NCI-H2196 treated with DMSO at 0.1 percent for 48 hours (cell line): ENCODE data around the gene RANBP10.
"Not testable (repeated sequence)": the region's sequence is repeated elsewhere in the genome, so short reads cannot be mapped to it uniquely, and the experiment has no call there.

ENCODE experiments used
- DNase-seq: peaks from one replicate; lab custom pipeline; 2025; ENCODE audit not compliant: unreplicated experiment; lab: John Stamatoyannopoulos, UW

Gene RANBP10

DNA sequence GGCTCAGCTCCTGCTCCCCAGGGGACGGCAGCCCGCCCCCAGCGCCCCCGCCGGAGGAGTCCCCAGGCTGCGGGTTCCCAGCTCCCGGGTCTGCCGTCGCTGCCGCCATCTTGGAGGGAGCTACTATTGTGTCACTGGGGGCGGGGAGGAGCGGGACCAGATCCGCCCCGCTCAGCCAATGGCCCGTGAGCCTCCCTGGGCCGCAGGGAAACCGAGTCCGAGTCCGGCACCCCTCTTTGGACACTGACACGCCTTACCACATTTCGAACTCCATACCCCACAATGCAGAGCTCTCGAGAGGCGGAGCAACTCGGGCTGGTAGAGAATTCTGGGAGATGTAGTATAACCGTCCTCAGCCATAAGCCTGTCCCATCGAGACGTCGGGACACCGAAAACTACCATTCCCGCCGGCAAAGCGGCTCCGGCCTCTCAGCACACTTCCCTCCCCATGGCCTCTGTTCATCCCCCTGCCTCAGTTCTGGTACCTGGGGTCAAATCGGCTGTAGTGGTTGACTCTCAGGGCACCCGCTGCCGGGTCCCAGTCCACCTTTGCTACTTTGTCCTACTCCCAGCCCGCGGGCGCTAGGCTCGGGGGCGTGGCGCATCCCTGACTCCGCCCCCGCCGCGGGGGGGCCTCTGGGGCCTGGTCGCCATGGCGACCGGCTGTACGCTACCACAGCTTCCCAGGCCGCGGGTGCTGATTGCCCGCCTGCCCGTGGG is at the start of gene RANBP10, which contains the start of gene TSNAXIP1:
Gene RANBP10 (minus strand): TSS at position 133 of the 720 bp plus-strand sequence. CDS start 24 bp downstream, at position 109.
Gene TSNAXIP1 (plus strand): TSS at position 462 of the 720 bp plus-strand sequence. CDS start 261 bp downstream, outside the sequence.
- peak; percentile 88 for DNase-seq

DNA sequence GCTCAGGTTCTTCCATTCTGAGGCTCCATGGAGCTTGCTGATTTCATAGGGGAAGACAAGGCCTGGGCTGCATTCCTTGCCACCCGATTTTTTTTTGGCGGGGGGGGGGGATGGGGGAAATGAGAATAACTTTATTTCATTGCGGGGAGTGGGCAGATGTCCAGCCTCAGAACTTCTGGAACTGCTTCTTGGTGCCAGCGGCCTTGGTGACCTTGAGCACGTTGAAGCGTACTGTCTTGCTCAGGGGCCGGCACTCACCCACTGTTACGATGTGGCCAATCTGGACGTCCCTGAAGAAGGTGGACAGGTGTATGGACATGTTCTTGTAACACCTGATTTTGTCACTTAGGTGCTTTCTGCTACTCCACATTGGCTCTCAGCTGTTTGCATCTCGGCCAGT is 49.4 kb upstream of the RANBP10 start:
- no peak for DNase-seq

DNA sequence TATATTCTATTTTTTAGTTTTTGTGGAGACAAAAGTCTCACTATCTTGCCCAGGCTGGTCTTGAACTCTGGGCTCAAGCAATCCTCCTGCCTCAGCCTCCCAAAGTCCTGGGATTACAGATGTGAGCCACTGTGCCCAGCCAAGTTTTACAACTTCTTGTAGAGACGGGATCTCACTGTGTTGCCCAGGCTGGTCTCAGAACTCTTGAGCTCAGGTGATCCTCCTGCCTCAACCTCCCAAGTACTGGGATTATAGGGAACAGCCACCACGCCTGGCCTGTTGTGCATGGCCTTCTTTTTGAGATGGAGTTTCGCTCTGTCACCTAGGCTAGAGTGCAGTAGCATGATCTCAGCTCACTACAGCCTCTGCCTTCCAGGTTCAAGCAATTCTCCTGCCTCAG is 47.3 kb upstream of the RANBP10 start:
- DNase-seq: no peak

DNA sequence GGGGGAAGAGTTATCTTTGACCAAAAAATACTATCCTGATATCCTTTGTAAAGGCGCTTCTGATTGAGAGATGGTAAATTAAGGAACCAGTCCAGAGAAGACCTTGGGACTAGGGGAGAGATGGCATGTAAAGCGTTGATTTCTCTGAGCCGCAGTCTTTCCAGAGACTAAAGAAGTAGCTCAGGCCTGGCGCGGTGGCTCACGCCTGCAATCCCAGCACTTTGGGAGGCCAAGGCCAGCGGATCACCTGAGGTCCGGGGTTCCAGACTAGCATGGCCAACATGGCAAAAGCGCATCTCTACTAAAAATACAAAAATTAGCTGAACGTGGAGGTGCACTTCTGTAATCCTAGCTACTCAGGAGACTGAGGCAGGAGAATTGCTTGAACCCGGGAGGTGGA is 41.8 kb upstream of the RANBP10 start:
- no peak for DNase-seq

DNA sequence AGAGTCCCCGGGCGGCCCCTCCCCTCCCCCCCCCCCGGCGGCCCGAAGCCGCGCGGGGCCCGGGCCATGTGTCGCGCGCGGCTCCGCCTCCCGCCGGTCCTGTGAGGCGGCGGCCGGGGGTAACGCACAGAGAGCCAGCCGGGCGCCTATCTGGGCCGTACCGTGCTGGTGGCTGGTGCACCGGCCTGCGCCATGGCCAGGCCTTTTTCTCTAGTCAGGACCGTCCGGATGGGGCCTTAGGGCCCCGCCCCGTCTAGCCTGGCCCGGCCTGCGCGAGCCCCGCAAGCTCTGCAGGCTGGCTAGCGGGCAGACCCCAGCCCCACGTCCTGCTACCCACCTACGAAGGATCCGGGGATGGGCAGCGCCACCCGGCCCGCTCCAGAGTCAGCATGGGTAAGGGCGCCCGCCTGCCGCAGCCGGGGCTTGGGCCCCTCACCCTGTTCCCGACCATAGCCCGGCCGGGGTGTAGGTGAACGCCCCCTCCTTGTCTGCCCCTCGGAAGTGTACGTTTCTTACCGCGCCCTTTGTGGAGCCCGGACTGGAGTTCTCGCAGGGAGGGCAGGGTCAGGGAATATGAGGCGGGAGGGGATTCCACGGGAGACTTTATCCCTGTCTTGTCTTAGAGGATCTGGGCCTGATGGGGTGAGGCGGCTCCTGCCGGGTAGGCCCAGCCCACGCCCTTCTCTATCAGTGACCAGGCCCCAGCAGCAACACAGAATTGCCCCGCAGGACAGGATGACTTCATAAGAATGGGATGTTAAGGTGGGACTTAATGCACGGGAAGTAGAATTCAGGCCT is 40.9 kb upstream of the RANBP10 start, which contains the start of gene CENPT:
Gene CENPT (minus strand): TSS at position 630 of the 798 bp plus-strand sequence. CDS start 13,834 bp downstream, outside the sequence.
- no peak for DNase-seq

DNA sequence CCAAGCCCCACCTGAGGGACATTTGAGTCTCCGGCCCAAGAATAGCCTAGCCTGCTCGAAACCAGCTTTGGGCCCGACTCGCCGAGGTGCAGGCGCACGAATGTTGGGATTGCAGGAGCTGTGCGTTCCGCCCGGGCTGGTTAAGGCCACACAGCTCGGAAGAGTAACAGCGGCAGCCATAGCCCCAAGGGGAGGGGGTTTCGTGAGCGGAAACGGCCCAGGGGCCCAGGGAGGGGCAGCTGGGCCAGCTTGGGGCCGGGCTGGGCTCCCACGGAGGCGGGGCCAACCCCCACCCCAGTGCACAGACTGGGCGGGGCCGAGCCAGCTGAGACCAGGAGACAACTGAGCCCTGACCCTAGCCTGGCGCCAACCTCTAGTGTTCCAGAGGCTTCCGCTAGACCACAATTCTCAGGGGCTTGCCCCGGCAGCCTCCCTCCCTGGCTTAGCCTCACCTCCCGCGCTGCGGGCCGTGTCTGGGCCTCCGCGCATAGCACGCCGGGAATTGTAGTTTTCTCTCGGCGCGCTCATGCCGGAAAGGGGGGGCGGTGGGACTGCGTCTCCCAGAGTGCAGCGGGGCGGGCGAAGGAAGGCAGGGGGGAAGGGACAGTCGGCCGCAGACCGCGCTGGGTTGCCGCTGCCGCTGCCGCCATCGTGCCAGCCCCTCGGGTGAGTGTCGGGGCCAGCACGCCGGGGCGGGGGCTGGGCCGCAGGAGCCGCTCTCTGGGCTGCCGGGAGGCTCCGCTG is 40.1 kb upstream of the RANBP10 start, which contains the start of gene NUTF2:
Gene NUTF2 (plus strand): TSS at position 614 of the 744 bp plus-strand sequence. CDS start 18,198 bp downstream, outside the sequence.
- DNase-seq: peak; percentile 71

DNA sequence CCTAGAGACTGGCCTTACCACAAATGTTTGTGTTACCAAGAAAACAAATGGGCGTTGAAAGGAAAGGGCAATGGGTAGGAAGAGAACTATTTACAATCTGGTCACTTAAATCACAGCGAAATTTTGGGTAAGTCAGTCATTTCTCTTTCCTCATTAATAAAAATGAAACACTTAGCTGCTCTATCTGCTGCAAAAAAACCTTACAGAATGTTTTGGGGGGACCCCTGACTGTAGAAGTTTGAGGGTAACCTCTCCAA is 39.6 kb upstream of the RANBP10 start:
- DNase-seq: no peak

DNA sequence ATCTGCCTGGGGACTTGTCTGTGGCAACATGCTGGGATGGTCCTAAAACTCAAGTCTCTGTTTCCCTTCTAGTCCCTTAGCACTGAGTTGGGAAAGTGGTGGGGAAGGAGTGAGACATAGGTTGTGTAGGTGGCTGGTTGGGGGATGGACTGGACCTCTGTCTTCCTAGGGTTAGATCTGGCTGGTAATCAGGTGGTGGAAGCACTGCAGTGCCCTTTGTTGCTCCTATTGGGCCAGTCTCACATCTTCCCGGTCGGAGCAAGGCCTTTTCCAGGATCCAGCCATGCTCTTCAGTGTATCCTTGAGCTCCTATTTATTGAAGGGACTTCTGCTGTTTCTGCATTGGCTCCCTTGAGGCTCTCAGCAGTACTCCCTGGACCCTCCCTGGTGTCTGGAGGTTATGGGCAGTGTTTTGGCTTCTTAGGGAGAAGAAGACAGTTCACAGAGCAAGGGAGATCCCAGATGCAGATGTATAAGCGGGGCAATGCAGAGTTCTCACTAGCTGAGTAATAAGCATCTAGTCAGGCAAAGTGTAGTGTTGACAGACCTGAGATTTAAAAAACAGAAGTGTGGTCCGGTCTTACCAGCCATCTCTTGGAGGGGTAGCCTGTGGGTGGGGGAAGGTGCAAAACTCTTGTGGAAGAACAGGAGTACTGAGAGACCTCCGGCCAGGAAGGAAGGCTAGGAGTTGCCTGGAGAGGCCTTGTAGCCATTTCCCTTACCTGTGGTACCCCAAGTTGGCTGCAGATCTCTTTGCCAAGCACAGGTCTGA is 39.1 kb upstream of the RANBP10 start:
- DNase-seq: no peak

DNA sequence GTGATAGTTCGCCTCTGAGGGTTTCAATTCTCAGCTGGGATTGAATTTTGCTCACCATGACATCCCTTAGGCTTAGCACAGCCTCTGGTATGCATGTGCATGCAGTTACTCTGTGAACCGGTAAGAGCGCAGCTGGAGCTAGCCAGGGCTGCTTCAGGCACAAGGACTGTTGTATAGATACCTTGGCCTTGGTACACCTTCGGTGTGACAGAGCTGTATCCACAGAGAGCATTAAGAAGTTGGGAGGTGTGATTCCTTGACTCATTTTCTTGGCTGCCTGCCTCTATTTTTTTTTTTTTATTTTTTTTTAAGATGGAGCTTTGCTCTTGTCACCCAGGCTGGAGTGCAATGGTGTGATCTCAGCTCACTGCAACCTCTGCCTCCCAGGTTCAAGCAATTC is 38.1 kb upstream of the RANBP10 start:
- DNase-seq: no peak

DNA sequence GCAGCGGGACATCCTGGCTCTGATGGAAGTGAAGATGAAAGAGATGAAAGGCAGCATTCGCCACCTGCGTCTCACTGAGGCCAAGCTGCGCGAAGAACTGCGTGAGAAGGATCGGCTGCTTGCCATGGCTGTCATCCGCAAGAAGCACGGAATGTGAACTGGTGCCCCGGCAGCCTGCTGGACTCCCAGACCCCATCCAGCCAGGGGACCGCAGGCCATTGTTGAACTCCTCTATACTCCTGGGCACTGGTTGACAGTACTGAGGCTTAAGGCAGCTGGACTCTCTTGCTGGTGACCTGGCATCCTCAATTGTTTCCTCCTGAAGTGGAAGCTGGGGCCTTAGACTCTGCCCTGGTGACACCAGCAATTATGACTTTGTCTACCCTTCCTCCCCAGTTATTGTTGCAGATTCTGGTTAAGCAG is 37.0 kb upstream of the RANBP10 start:
- no peak for DNase-seq

DNA sequence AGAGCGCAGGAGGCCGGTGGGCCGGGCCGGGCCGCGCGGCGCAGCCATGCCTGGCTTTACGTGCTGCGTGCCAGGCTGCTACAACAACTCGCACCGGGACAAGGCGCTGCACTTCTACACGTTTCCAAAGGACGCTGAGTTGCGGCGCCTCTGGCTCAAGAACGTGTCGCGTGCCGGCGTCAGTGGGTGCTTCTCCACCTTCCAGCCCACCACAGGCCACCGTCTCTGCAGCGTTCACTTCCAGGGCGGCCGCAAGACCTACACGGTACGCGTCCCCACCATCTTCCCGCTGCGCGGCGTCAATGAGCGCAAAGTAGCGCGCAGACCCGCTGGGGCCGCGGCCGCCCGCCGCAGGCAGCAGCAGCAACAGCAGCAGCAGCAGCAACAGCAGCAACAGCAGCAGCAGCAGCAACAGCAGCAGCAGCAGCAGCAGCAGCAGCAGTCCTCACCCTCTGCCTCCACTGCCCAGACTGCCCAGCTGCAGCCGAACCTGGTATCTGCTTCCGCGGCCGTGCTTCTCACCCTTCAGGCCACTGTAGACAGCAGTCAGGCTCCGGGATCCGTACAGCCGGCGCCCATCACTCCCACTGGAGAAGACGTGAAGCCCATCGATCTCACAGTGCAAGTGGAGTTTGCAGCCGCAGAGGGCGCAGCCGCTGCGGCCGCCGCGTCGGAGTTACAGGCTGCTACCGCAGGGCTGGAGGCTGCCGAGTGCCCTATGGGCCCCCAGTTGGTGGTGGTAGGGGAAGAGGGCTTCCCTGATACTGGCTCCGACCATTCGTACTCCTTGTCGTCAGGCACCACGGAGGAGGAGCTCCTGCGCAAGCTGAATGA is 36.4 kb upstream of the RANBP10 start:
- peak; percentile 42 for DNase-seq

DNA sequence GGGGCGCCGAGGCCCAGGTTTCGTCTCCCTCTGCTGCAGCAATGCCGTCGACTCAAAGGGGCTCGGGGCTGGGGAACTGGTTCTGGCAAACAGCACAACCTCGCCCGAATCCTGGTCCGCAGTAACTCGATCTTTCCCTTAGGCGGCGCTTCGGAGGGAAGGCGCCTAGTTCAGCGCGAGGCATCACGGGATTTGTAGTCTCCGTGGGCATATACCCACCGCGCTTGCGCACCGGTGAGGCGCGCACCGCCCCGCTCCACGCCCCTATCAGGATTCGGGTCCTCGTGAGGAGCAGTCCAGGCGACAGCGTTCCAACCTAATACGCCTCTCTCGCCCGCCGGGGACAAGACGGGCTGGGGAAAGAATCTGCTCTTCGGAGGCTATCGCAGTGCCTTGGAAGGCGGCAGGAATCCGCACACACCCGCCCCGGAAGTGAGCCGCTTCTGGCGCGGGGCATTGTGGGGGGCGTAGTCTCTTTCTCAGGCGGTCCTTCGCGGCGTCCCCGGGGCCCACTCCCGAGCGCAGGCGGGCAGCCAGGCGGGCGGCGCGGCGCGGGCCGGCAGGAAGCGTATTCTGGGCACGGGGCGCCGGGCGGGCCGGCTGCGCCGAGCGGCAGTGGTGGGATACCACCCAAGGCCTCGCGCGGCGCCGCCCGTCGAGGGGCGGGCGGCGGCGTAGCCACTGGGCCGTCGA is 35.6 kb upstream of the RANBP10 start, which contains the start of gene THAP11:
Gene THAP11 (plus strand): TSS at position 505 of the 693 bp plus-strand sequence. CDS start 235 bp downstream, outside the sequence.
- peak; percentile 57 for DNase-seq

DNA sequence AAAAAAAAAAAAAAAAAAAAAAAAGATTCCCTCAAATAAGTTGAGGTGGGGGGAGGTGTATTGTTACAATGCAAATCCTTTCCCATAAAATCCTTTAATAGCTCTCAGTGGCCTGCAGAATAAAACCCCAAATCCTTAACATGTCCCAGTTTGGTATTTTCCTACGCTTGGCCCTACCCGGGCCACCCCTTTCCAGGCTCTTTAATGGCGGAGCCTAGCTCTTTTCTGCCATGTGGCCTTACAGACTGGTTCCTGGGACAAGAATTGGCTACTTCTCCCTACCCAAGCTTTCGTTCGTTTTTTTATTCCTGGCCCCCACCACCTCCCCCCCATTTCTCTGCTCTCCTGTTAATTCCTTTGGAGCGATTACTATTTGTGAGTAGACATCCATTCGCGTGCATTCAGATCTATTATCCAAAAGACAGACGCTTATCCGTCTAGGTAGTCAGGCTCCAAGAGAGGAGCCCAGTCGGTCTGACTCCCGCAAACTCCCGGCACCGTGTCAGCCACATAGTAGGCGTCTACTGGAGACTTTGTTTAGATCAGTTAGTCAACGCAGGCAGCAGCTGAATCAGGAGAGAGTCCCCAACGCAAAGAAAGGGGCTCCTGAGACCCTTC is 34.9 kb upstream of the RANBP10 start:
- DNase-seq: no peak

DNA sequence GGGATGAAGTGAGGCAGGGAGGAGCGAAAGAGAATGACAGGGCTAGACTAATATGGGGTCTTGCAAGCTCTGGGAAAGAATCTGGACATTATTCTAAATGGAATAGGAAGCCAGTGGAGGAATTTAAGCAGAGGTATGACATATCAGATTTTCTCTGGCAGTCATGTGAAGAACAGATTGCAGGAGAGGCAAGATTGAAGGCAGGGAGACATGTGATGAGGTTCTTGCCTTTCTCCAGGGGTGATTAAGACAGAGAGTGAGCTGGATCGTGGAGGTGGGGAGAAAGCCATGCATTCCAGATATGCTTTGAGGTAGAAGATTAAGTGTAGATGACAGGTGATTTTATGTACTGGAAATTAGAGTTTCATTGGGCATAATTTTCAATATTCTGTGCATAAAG is 31.5 kb upstream of the RANBP10 start:
- no peak for DNase-seq

DNA sequence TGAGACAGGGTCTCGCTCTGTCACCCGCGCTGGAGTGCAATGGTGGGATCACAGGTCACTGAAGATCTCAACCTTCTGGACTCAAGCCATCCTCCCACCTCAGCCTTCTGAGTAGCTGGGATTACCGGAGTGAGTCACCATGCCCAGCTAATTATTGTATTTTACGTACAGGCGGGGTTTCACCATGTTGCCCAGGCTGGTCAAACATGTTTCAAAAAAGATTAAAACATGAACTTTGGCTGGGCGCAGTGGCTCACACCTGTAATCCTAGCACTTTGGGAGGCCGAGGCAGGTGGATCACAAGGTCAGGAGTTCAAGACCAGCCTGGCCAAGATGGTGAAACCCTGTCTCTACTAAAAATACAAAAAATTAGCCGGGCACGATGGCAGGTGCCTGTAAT is 30.8 kb upstream of the RANBP10 start:
- not testable (repeated sequence) for DNase-seq

DNA sequence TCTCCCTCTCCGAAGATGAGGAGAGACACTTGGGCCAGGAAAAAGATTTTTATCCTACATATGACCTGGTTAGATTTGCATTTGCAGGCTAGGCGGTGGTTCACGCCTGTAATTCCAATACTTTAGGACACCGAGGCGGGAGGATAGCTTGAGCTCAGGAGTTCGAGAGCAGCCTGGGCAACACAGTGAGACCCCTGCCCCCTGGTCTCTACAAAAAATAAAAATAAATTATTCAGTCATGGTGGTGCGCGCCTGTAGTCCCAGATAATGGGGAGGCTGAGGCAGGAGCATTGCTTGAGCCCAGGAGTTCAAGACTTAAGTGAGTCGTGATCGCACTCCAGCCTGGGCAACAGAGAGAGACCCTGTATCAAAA is 27.9 kb upstream of the RANBP10 start:
- no peak for DNase-seq

DNA sequence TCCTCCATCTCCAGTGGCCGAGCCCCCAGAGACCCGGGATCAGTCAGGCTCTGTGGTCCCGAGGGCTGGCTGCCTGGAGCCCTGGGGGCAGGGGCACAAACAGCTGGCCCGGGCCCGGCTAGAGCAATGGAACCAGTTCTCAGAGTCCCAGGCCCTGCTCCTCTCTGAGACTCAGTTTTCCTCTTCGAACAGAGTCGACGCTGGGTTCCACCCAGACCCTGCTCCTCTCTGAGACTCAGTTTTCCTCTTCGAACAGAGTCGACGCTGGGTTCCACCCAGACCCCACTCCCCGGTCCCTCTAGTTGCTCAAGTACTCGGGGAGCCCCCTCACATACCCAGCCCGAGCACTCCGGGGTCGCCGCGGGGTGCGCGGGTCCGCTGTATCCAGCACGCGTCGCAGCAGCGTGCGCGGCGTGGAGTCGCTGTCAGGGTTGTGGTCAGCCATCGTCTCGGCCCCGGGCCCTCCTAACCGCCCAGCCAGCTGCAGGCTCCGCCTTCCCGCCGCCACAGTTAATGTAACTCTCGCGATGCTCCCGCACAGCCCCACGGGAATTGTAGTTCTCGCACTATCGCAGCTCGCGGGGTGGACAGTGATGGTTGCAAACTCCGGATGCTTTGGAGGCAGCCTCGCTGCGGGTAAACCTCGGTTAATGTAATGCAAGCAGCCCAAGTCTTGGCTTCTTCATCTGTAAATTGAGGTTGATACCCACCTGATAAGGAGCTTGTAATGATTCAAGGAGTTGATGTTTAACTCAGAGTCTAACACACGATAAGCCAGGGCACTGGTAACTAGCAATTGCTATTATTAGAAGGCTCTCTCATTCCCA is 27.3 kb upstream of the RANBP10 start:
- peak; percentile 27 for DNase-seq

DNA sequence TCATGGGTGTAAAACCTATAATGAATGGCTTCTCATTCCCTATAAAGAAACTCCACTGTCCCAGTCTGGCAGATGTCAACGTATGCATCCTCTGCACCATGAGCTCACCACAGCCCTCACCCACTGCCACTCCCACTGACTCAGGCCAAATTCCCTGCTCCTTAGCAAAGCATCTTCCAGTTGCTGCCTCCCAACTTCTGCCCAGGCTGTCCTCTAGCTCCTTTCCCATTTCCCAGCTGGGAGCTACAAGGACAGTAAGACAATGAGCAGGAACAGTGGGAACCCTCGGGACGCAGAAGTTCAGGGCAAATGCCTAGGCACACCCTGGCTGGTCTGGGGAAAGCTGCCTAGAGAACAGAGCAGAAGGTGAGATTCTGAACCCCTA is 26.7 kb upstream of the RANBP10 start:
- DNase-seq: no peak
